Measurements from ENCODE around the gene LYSMD3. TPM values are rescaled to one million over a fixed set of nuclear protein-coding genes. Genes with fewer than 3 reads are reported as not detected.

LYSMD3 gene
- total and polyA plus RNA-seq, 9 of the 15 experiments (the other 6 are each of a cell fraction or from before 2014, with no cell fraction given) = 9.5 to 42.3 (median 20.7) TPM

GRCh38 chr5:90473396-90474234 lies 55.8 kb downstream of the LYSMD3 start (continued):
- peak in 1 of 2 experiments; percentile 61; a peak in 2 of 4 replicates for TF ChIP-seq ZNF639 (CRISPR knock-in tag; conservative IDR thresholded peaks at IDR 0.05 in 1 of 2, IDR thresholded peaks at IDR 0.05 in 1 of 2)
- TF ChIP-seq ZNF695 (CRISPR knock-in tag; IDR thresholded peaks at IDR 0.05) = no peak
- 0 out of 4 replicates have a peak, but pooled peaks of 1 of the 2 experiments have one; percentile 58 for TF ChIP-seq KDM4B (IDR thresholded peaks at IDR 0.05; ENCODE audit: borderline replicate concordance in 2 of 2, low read depth in 1 of 2)
- TF ChIP-seq FOXK2 (conservative IDR thresholded peaks at IDR 0.05 in 1 of 2, IDR thresholded peaks at IDR 0.05 in 1 of 2; ENCODE audit: low read depth in 2 of 2) = no peak
- no peak for TF ChIP-seq RBM15 (IDR thresholded peaks at IDR 0.05; ENCODE audit: insufficient read depth, low read length)
- TF ChIP-seq ZNF586 (CRISPR knock-in tag; conservative IDR thresholded peaks at IDR 0.05) = no peak
- TF ChIP-seq MBD1 (CRISPR knock-in tag; IDR thresholded peaks at IDR 0.05) = no peak
- 0 out of 2 replicates have a peak, but pooled peaks have one; percentile 7 for TF ChIP-seq ZNF609 (CRISPR knock-in tag; IDR thresholded peaks at IDR 0.05; ENCODE audit: borderline replicate concordance)
- peak; percentile 52; the same call in 1 of the 2 replicates for TF ChIP-seq E2F5 (CRISPR knock-in tag; IDR thresholded peaks at IDR 0.05)
- TF ChIP-seq ZNF232 (CRISPR knock-in tag; IDR thresholded peaks at IDR 0.05) = 0 out of 2 replicates have a peak, but pooled peaks have one; percentile 86
- TF ChIP-seq ZBTB49 (CRISPR knock-in tag; IDR thresholded peaks at IDR 0.05; ENCODE audit: borderline replicate concordance) = peak; percentile 93; the same call in 1 of the 2 replicates
- TF ChIP-seq ZNF239 (CRISPR knock-in tag; IDR thresholded peaks at IDR 0.05) = no peak
- no peak for TF ChIP-seq ZBTB8A (IDR thresholded peaks at IDR 0.05; ENCODE audit: partially characterized antibody)

Data from K562 (cell line).